ENCODE measurements around the gene ATP10D.
"Not testable (repeated sequence)": the region's sequence is repeated elsewhere in the genome, so short reads cannot be mapped to it uniquely, and the experiment has no call there.

The ATP10D gene

GRCh38 chr4:47538111-47538824 lies 53.2 kb downstream of the ATP10D start:
- H3K4me3 ChIP-seq (ENCODE audit: low read depth, low read length): no peak overlapping the region
- DNase-seq (ENCODE audit: low read depth): peak; percentile 77
- TF ChIP-seq CTCF (conservative IDR thresholded peaks at IDR 0.05; ENCODE audit: low read depth, low read length): no peak

DNA sequence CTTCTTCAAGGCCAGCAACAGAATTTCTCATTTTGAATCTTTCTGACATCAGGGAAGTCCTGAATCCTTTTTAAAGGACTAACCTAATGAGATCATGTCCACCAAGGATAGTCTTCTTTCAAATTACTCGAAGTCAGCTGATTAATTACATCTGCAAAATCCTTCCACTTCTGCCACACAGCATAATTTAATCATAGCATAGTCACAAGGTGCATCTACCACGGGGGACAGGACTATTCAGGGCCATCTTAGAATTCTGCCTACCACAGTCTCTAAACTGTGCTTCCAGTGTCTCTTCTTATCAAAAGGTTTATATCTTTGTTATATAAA lies 53.7 kb downstream of the ATP10D start:
- TF ChIP-seq CTCF (conservative IDR thresholded peaks at IDR 0.05; ENCODE audit: low read depth, low read length): no peak
- no peak for DNase-seq (ENCODE audit: low read depth)
- no peak overlapping the region for H3K4me3 ChIP-seq (ENCODE audit: low read depth, low read length)

GRCh38 chr4:47542640-47543039 lies 57.6 kb downstream of the ATP10D start:
- DNase-seq (ENCODE audit: low read depth): peak; percentile 45
- H3K4me3 ChIP-seq (ENCODE audit: low read depth, low read length): not testable (repeated sequence)

DNA sequence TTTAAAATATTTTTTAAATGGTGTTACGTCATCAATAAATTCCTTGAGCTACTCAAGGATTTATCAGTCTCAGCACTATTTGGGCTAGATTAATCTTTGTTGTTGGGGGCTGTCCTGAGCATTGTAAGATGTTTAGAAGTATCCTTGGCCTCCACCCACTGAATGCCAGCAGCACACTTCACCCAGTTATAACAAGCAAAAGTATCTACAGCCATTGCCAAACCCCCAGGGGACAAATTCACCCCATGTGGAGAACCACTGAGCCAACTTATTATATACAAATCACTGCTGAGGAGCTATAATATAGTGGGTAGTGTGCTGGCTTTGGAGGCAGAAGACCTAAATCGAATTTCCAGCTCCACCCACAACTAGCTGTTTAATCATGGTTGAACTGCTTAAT lies 58.3 kb downstream of the ATP10D start:
- peak; percentile 26 for DNase-seq (ENCODE audit: low read depth)
- TF ChIP-seq CTCF (conservative IDR thresholded peaks at IDR 0.05; ENCODE audit: low read depth, low read length): no peak
- H3K4me3 ChIP-seq (ENCODE audit: low read depth, low read length): no peak overlapping the region

DNA sequence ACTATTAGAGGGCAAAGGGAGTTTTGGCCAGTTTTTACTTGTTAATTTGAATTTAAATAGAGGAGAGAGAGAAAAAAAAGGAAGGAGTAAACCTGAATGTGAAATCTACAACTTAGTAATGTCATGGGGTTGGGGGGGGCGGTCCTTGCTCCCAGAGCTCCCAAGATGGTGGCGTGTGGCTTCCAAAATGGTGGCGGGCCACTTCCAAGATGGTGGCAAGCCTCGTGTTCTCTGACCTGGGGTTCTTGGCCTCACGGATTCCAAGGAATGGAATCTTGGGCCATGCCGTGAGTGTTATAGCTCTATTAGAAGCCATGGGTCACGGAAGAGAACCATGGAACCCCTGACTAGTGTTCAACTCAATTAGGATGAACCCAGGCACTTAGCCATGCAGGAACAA lies 65.3 kb downstream of the ATP10D start:
- not testable (repeated sequence) for DNase-seq (ENCODE audit: low read depth); H3K4me3 ChIP-seq (ENCODE audit: low read depth, low read length)

DNA sequence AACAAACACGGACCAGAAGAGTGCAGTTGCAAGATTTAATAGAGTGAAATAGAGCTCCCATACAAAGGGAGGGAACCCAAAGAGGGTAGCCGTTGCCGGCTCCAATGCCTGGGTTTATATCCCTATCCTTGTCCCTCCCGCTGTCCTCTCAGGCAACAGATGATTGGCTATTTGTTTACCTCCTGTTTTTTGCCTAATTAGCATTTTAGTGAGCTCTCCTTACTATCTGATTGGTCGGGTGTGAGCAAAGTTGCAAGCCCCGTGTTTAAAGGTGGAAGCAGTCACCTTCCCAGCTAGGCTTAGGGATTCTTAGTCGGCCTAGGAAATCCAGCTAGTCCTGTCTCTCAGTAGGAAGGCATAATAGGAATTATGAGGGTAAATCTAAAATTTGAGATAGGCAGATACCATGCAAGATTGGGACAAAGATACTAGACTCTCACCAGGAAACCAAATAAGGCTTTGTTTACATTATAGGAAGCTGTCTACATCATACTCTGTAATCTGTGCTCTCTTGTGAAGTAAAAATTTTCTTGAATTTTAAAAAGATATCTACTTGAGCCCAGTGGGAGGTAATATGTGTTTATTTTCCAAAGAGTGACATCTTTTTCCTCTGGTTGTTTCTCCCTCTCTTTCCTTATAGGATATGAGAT lies 65.9 kb downstream of the ATP10D start:
- H3K4me3 ChIP-seq (ENCODE audit: low read depth, low read length): no peak overlapping the region
- peak; percentile 49 for DNase-seq (ENCODE audit: low read depth)
- no peak for TF ChIP-seq CTCF (conservative IDR thresholded peaks at IDR 0.05; ENCODE audit: low read depth, low read length)

GRCh38 chr4:47551682-47552081 lies 66.6 kb downstream of the ATP10D start:
- no peak overlapping the region for H3K4me3 ChIP-seq (ENCODE audit: low read depth, low read length)
- DNase-seq (ENCODE audit: low read depth): peak; percentile 15
- TF ChIP-seq CTCF (conservative IDR thresholded peaks at IDR 0.05; ENCODE audit: low read depth, low read length): no peak

Data from choroid plexus epithelial cell (primary cell).